Endodermal cell (in vitro differentiated cells): ENCODE results near the gene CECR2. TPM values are rescaled to one million over a fixed set of nuclear protein-coding genes. Genes with fewer than 3 reads are reported as not detected.

ENCODE experiments used
- DNase-seq: peaks from one replicate; pipeline ENCODE4 v3.0.0-alpha.2; 2017
- H3K27ac ChIP-seq: 2 replicates; pipeline ENCODE4 v1.5.1; 2013; ENCODE audit warnings: mild to moderate bottlenecking, low read depth, low read length, moderate library complexity
- H3K27me3 ChIP-seq: 2 replicates; pipeline ENCODE4 v1.6.1; 2013; ENCODE audit warnings: mild to moderate bottlenecking, low read length, moderate library complexity; ENCODE audit not compliant: insufficient read depth, control insufficient read depth, poor library complexity, severe bottlenecking
- H3K36me3 ChIP-seq: 2 replicates; pipeline ENCODE4 v1.7.0; 2013; ENCODE audit warnings: mild to moderate bottlenecking, low read length, moderate library complexity; ENCODE audit not compliant: control insufficient read depth, insufficient read depth
- H3K4me1 ChIP-seq: one replicate; pipeline ENCODE4 v1.7.0; 2013; ENCODE audit warnings: low read length; ENCODE audit not compliant: control insufficient read depth, insufficient read depth
- H3K4me3 ChIP-seq: 2 replicates; pipeline ENCODE4 v1.5.1; 2013; ENCODE audit warnings: mild to moderate bottlenecking, low read length, moderate library complexity
- H3K9ac ChIP-seq: 2 replicates; pipeline ENCODE4 v1.6.1; 2013; ENCODE audit warnings: mild to moderate bottlenecking, low read length, moderate library complexity; ENCODE audit not compliant: poor library complexity, severe bottlenecking; ENCODE audit errors: extremely low read depth
- H3K9me3 ChIP-seq: 2 replicates; pipeline ENCODE4 v1.6.1; 2013; ENCODE audit warnings: mild to moderate bottlenecking, low read length, moderate library complexity; ENCODE audit not compliant: control insufficient read depth
- H3K27ac Mint-ChIP-seq: 2 replicates; pipeline ENCODE4 v1.8.0; 2020; ENCODE audit warnings: mixed read lengths
- H3K27me3 Mint-ChIP-seq: 2 replicates; pipeline ENCODE4 v1.8.0; 2021; ENCODE audit warnings: mild to moderate bottlenecking, mixed read lengths; ENCODE audit not compliant: insufficient read depth
- H3K36me3 Mint-ChIP-seq: 2 replicates; pipeline ENCODE4 v1.8.0; 2020; ENCODE audit warnings: low read depth, mixed read lengths
- H3K4me1 Mint-ChIP-seq: 2 replicates; pipeline ENCODE4 v1.8.0; 2020; ENCODE audit warnings: mixed read lengths
- H3K4me3 Mint-ChIP-seq: 2 replicates; pipeline ENCODE4 v1.8.0; 2020; ENCODE audit warnings: mild to moderate bottlenecking, moderate library complexity, mixed read lengths
- H3K9me3 Mint-ChIP-seq: 2 replicates; pipeline ENCODE4 v1.8.0; 2020; ENCODE audit warnings: mild to moderate bottlenecking, mixed read lengths
- CTCF ChIP-seq: fragments of 200-600 bp; sonication (generic); conservative IDR thresholded peaks from 2 replicates; pipeline ENCODE4 v1.5.0; 2021; ENCODE audit warnings: antibody characterized with exemption, mild to moderate bottlenecking
- WGBS, 2 experiments: methylation state at CpG; one replicate each; pipeline versions ENCODE4 v1.1.5 to v1.1.7; 2013; ENCODE audit warnings: missing lambda C conversion rate in 2 of 2, mixed read lengths in 1 of 2; ENCODE audit not compliant: insufficient coverage in 1 of 2, insufficient read length in 1 of 2; 5-methylcytosine and 5-hydroxymethylcytosine counted together
- total RNA-seq, 2 donors: library from RNA; stranded (reverse); fragmentation: NEBNext Ultra II Directional in 1 of 2; extraction: Animal tissue kit (Norgen Biotek cat#: 25700) in 1 of 2; gene quantifications; 2 replicates in 1 of 2; 3 replicates in 1 of 2; pipeline ENCODE4 v1.2.1, GENCODE V29; 2021

Gene CECR2
- total RNA-seq, 2 donors from 2014 or later, result 98.9 to 105 TPM

- no peak for TF ChIP-seq CTCF
- Histone ChIP-seq H3K27me3 (no peaks in the 10 kb centered on the region), H3K27ac (no peak overlapping the region), H3K9ac (no peak overlapping the region), H3K36me3 (no peaks in the 10 kb centered on the region), H3K9me3 (no peaks in the 10 kb centered on the region), H3K4me1 (no peaks in the 10 kb centered on the region), H3K4me3 (no peak overlapping the region)
- no peaks in the 10 kb centered on the region for H3K9me3 Mint-ChIP-seq
- no peaks in the 10 kb centered on the region for H3K27me3 Mint-ChIP-seq
- WGBS, 2 experiments, result 79 to 91% methylated on average over 4 to 9 of the region's 9 CpGs
- no peak overlapping the region for H3K27ac Mint-ChIP-seq
- no peak overlapping the region for H3K4me3 Mint-ChIP-seq
- DNase-seq, result no peak
- no peaks in the 10 kb centered on the region for H3K36me3 Mint-ChIP-seq
- H3K4me1 Mint-ChIP-seq, result no peaks in the 10 kb centered on the region
These were observed 37.6 kb upstream of the CECR2 start for GRCh38 chr22:17331690-17332089.

GRCh38 chr22:17332109-17332800, 37.0 kb upstream of the CECR2 start:
- Mint-ChIP-seq H3K4me3 (no peak overlapping the region), H3K36me3 (no peaks in the 10 kb centered on the region), H3K4me1 (no peaks in the 10 kb centered on the region), H3K27me3 (no peaks in the 10 kb centered on the region), H3K27ac (no peak overlapping the region), H3K9me3 (no peaks in the 10 kb centered on the region)
- Histone ChIP-seq H3K4me3 (no peak overlapping the region), H3K27me3 (no peaks in the 10 kb centered on the region), H3K36me3 (no peaks in the 10 kb centered on the region), H3K9me3 (no peaks in the 10 kb centered on the region), H3K27ac (no peak overlapping the region), H3K4me1 (no peaks in the 10 kb centered on the region), H3K9ac (no peak overlapping the region)
- no peak for DNase-seq
- no peak for TF ChIP-seq CTCF
- WGBS, 2 experiments, result 91 to 96% methylated on average over 14 to 16 of the region's 16 CpGs

GRCh38 chr22:17334059-17334458, 35.2 kb upstream of the CECR2 start:
- WGBS, 2 experiments, result 93 to 98% methylated on average over 5 of the region's 6 CpGs
- no peak overlapping the region for H3K27ac ChIP-seq
- Mint-ChIP-seq H3K9me3 (no peaks in the 10 kb centered on the region), H3K36me3 (no peaks in the 10 kb centered on the region), H3K4me3 (no peak overlapping the region), H3K27ac (no peak overlapping the region), H3K27me3 (no peaks in the 10 kb centered on the region), H3K4me1 (peaks cover 2% of the 10 kb centered on the region)
- no peak for DNase-seq
- TF ChIP-seq CTCF, result no peak
- H3K4me1 ChIP-seq, result no peaks in the 10 kb centered on the region
- H3K36me3 ChIP-seq, result no peaks in the 10 kb centered on the region
- no peaks in the 10 kb centered on the region for H3K9me3 ChIP-seq
- H3K4me3 ChIP-seq, result no peak overlapping the region
- no peaks in the 10 kb centered on the region for H3K27me3 ChIP-seq
- H3K9ac ChIP-seq, result no peak overlapping the region
